ENCODE results near the gene POLD4. TPM values are rescaled to one million over a fixed set of nuclear protein-coding genes. Genes with fewer than 3 reads are reported as not detected.

Gene POLD4
- total and polyA plus RNA-seq, 2 donors (not counting 3 experiments of a cell fraction or from before 2014, with no cell fraction given), result 50.1 to 204 TPM

GRCh38 chr11:67389477-67389876 lies 36.1 kb upstream of the POLD4 start:
- Histone ChIP-seq H3K36me3 (ENCODE audit: control insufficient read depth in 2 of 2, extremely low read depth in 1 of 2, insufficient read depth in 2 of 2, low read length in 2 of 2) (peaks cover 0 to 2% of the 10 kb centered on the region in 2 experiments), H3K27me3 (ENCODE audit: control insufficient read depth in 2 of 2, insufficient read depth in 2 of 2, low read length in 2 of 2) (no peaks in the 10 kb centered on the region), H3K9me1 (replicated peaks; ENCODE audit: control insufficient read depth, extremely low read depth, insufficient read depth, low read length) (no peaks in the 10 kb centered on the region), H4K20me1 (replicated peaks; ENCODE audit: control insufficient read depth, extremely low read depth, insufficient read depth, low read length) (no peaks in the 10 kb centered on the region), H3K9me3 (replicated peaks; ENCODE audit: control insufficient read depth, insufficient read depth, low read length) (no peaks in the 10 kb centered on the region), H2AFZ (ENCODE audit: low read depth, low read length) (no peak overlapping the region), H3K9ac (replicated peaks; ENCODE audit: extremely low read depth, insufficient read depth, low read length) (no peak overlapping the region), H3K4me3 (replicated peaks in 1 of 3; ENCODE audit: insufficient read depth in 1 of 3, low read depth in 1 of 3, low read length in 3 of 3) (no peak overlapping the region), H3K4me2 (ENCODE audit: insufficient read depth, low read length) (no peak overlapping the region), H3K27ac (ENCODE audit: insufficient read depth, low read depth, low read length) (no peak overlapping the region), H3K79me2 (ENCODE audit: control insufficient read depth, insufficient read depth, low read length) (peaks cover 4% of the 10 kb centered on the region), H3K4me1 (ENCODE audit: control insufficient read depth, extremely low read depth, insufficient read depth, low read length) (peaks cover 10% of the 10 kb centered on the region)
- no TSS peak for BruUV-seq (replicated peaks)
- ChIA-PET POLR2A (no interaction called here), CTCF (interaction anchor here (0.6 to 4.8 kb wide), 19 partner anchors 8 to 1288 kb away, joined by 3 to 32 read pairs (median 5); partner anchors contain the start of genes PITPNM1, POLD4 and PPP1CA)
- TF ChIP-seq, protein P1, sequence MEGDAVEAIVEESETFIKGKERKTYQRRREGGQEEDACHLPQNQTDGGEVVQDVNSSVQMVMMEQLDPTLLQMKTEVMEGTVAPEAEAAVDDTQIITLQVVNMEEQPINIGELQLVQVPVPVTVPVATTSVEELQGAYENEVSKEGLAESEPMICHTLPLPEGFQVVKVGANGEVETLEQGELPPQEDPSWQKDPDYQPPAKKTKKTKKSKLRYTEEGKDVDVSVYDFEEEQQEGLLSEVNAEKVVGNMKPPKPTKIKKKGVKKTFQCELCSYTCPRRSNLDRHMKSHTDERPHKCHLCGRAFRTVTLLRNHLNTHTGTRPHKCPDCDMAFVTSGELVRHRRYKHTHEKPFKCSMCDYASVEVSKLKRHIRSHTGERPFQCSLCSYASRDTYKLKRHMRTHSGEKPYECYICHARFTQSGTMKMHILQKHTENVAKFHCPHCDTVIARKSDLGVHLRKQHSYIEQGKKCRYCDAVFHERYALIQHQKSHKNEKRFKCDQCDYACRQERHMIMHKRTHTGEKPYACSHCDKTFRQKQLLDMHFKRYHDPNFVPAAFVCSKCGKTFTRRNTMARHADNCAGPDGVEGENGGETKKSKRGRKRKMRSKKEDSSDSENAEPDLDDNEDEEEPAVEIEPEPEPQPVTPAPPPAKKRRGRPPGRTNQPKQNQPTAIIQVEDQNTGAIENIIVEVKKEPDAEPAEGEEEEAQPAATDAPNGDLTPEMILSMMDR (IDR thresholded peaks at IDR 0.05; ENCODE audit: extremely low read depth in 1 of 2, insufficient read depth in 1 of 2, low read depth in 1 of 2, low read length in 2 of 2), result peak; percentile 52 to 77
- TF ChIP-seq MAX (IDR thresholded peaks at IDR 0.05; ENCODE audit: insufficient read depth, insufficient read length) (no peak), POLR2AphosphoS5 (IDR thresholded peaks at IDR 0.05; ENCODE audit: insufficient read depth, low read depth, low read length) (no peak)
- dilution Hi-C loops (cut with MboI; ENCODE audit: extremely low pct_ligation_motif_present, low sequenced_read_pairs), result no loop called here
- DNase-seq (ENCODE audit: low read depth, low spot score) (no peak), FAIRE-seq (peak; percentile 72)
- intact Hi-C loops (cut with micrococcal nuclease), result loop anchor here (1.0 kb wide), 1 partner anchor 117 kb away; no protein-coding TSS in a partner anchor

- Histone ChIP-seq H3K4me3 (replicated peaks in 1 of 3; ENCODE audit: insufficient read depth in 1 of 3, low read depth in 1 of 3, low read length in 3 of 3) (no peak overlapping the region), H3K27me3 (ENCODE audit: control insufficient read depth in 2 of 2, insufficient read depth in 2 of 2, low read length in 2 of 2) (no peaks in the 10 kb centered on the region), H3K4me1 (ENCODE audit: control insufficient read depth, extremely low read depth, insufficient read depth, low read length) (peaks cover 8% of the 10 kb centered on the region), H3K36me3 (ENCODE audit: control insufficient read depth in 2 of 2, extremely low read depth in 1 of 2, insufficient read depth in 2 of 2, low read length in 2 of 2) (no peaks in the 10 kb centered on the region), H3K27ac (ENCODE audit: insufficient read depth, low read depth, low read length) (no peak overlapping the region), H2AFZ (ENCODE audit: low read depth, low read length) (no peak overlapping the region), H3K9me1 (replicated peaks; ENCODE audit: control insufficient read depth, extremely low read depth, insufficient read depth, low read length) (no peaks in the 10 kb centered on the region), H3K4me2 (ENCODE audit: insufficient read depth, low read length) (no peak overlapping the region), H3K9ac (replicated peaks; ENCODE audit: extremely low read depth, insufficient read depth, low read length) (no peak overlapping the region), H4K20me1 (replicated peaks; ENCODE audit: control insufficient read depth, extremely low read depth, insufficient read depth, low read length) (no peaks in the 10 kb centered on the region), H3K9me3 (replicated peaks; ENCODE audit: control insufficient read depth, insufficient read depth, low read length) (no peaks in the 10 kb centered on the region), H3K79me2 (ENCODE audit: control insufficient read depth, insufficient read depth, low read length) (peaks cover 4% of the 10 kb centered on the region)
- no peak for FAIRE-seq
- intact Hi-C loops (cut with micrococcal nuclease), result no loop called here
- TF ChIP-seq FOS (IDR thresholded peaks at IDR 0.05; ENCODE audit: borderline replicate concordance, insufficient read depth, low read length), result no peak
- no peak for TF ChIP-seq POLR2AphosphoS5 (IDR thresholded peaks at IDR 0.05; ENCODE audit: insufficient read depth, low read depth, low read length)
- dilution Hi-C loops (cut with MboI; ENCODE audit: extremely low pct_ligation_motif_present, low sequenced_read_pairs), result no loop called here
- no TSS peak for BruUV-seq (replicated peaks)
- POLR2A ChIA-PET, result no interaction called here
- no peak for DNase-seq (ENCODE audit: low read depth, low spot score)
- CTCF ChIA-PET, result interaction anchor here (4.7 to 19.7 kb wide), 2 partner anchors 32 to 41 kb away, joined by 26 to 1051 read pairs; partner anchors contain the start of gene POLD4
Measured at GRCh38 chr11:67387518-67387917, 34.2 kb upstream of the POLD4 start.
